Esophagus squamous epithelium (tissue), 4 donors: ENCODE data around the gene BCAR1.

Experiments used
- CTCF ChIP-seq, 6 experiments: fragments of 450-650 bp in 4 of 6; fragments of 200-600 bp in 2 of 6; sonication (generic) in 2 of 6; IDR thresholded peaks; one replicate each; pipeline ENCODE4 v1.5.1; 2016 to 2019; ENCODE audit warnings: antibody characterized with exemption in 6 of 6, mild to moderate bottlenecking in 4 of 6, moderate library complexity in 4 of 6
- POLR2A ChIP-seq, 4 donors: fragments of 450-650 bp; IDR thresholded peaks; one replicate each; pipeline ENCODE4 v1.6.1; 2017; ENCODE audit warnings: antibody characterized with exemption in 4 of 4, mild to moderate bottlenecking in 4 of 4, moderate library complexity in 3 of 4

- TF ChIP-seq CTCF (IDR thresholded peaks at IDR 0.05) (no peak), POLR2A (IDR thresholded peaks at IDR 0.05) (no peak)
Observed at GRCh38 chr16:75271441-75272096, 20.1 kb upstream of the BCAR1 start.
